Measurements from ENCODE around the gene NEK2. TPM values are rescaled to one million over a fixed set of nuclear protein-coding genes. Genes with fewer than 3 reads are reported as not detected.

The NEK2 gene
- total and polyA plus RNA-seq, 2 of the 13 experiments (the other 11 are each of a cell fraction or from before 2014, with no cell fraction given): 10.9 to 40.8 TPM

DNA sequence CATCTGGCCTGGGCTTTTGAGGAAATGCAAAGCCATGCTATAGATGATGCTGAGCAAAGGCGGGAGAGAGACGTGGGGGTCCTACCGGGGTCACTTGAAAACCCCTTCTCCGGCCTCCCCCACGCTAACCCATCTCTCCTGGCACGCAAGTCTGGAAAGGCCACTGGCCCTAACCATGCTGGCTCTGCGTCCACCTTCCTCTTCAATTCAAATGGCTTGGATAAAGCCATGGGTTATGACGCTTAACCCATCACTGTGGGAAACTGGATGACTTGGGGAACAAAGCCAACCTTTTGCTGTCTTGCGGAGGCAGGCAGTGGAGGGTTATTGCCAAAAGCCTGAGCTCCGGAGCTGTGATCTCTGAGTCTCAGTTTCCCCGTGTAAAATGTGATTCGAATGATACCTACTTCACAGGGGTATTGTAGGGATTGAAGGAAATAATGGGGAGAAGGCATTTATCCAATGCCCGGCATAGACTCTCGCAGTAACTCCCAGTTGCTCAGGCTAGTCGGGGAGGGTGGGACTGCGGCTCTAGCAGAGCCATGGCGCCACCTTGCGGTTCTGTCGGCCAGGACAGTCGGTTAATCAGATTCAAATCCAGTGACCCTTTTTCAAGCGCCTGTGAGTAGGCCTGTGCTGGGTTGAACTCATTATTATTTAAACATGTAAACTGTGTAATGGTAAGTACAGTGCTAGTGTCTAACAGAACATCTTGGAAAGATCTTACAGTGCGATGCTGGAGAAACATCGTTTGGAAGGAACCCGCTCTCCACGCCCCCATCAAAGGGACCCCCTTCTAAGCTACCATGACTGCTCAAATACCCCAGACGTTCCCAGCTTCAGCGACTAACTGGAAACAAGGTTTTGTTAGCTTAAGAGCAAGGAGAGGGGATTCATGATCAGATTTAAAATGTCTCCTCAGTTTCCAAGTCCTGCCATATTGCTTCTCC is 20.3 kb downstream of the NEK2 start (continued):
- TF ChIP-seq SOX13 (IDR thresholded peaks at IDR 0.05): no peak
- TF ChIP-seq SOX13 (CRISPR knock-in tag; conservative IDR thresholded peaks at IDR 0.05 in 1 of 2, IDR thresholded peaks at IDR 0.05 in 1 of 2): peak in 1 of 2 experiments; percentile 31; a peak in 1 of 4 replicates
- no peak for TF ChIP-seq ZSCAN31 (CRISPR knock-in tag; IDR thresholded peaks at IDR 0.05; ENCODE audit: low read depth)
- no peak for TF ChIP-seq SOX5 (CRISPR knock-in tag; IDR thresholded peaks at IDR 0.05; ENCODE audit: borderline replicate concordance)
- TF ChIP-seq MZF1 (CRISPR knock-in tag; IDR thresholded peaks at IDR 0.05; ENCODE audit: borderline replicate concordance): no peak
- no peak for TF ChIP-seq CCDC6 (CRISPR knock-in tag; IDR thresholded peaks at IDR 0.05)
- TF ChIP-seq EZH2 (conservative IDR thresholded peaks at IDR 0.05; ENCODE audit: low read depth, low read length): no peak
- TF ChIP-seq, protein P1, sequence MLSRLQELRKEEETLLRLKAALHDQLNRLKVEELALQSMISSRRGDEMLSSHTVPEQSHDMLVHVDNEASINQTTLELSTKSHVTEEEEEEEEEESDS (CRISPR knock-in tag; IDR thresholded peaks at IDR 0.05; ENCODE audit: borderline replicate concordance): no peak
- TF ChIP-seq, protein P2, sequence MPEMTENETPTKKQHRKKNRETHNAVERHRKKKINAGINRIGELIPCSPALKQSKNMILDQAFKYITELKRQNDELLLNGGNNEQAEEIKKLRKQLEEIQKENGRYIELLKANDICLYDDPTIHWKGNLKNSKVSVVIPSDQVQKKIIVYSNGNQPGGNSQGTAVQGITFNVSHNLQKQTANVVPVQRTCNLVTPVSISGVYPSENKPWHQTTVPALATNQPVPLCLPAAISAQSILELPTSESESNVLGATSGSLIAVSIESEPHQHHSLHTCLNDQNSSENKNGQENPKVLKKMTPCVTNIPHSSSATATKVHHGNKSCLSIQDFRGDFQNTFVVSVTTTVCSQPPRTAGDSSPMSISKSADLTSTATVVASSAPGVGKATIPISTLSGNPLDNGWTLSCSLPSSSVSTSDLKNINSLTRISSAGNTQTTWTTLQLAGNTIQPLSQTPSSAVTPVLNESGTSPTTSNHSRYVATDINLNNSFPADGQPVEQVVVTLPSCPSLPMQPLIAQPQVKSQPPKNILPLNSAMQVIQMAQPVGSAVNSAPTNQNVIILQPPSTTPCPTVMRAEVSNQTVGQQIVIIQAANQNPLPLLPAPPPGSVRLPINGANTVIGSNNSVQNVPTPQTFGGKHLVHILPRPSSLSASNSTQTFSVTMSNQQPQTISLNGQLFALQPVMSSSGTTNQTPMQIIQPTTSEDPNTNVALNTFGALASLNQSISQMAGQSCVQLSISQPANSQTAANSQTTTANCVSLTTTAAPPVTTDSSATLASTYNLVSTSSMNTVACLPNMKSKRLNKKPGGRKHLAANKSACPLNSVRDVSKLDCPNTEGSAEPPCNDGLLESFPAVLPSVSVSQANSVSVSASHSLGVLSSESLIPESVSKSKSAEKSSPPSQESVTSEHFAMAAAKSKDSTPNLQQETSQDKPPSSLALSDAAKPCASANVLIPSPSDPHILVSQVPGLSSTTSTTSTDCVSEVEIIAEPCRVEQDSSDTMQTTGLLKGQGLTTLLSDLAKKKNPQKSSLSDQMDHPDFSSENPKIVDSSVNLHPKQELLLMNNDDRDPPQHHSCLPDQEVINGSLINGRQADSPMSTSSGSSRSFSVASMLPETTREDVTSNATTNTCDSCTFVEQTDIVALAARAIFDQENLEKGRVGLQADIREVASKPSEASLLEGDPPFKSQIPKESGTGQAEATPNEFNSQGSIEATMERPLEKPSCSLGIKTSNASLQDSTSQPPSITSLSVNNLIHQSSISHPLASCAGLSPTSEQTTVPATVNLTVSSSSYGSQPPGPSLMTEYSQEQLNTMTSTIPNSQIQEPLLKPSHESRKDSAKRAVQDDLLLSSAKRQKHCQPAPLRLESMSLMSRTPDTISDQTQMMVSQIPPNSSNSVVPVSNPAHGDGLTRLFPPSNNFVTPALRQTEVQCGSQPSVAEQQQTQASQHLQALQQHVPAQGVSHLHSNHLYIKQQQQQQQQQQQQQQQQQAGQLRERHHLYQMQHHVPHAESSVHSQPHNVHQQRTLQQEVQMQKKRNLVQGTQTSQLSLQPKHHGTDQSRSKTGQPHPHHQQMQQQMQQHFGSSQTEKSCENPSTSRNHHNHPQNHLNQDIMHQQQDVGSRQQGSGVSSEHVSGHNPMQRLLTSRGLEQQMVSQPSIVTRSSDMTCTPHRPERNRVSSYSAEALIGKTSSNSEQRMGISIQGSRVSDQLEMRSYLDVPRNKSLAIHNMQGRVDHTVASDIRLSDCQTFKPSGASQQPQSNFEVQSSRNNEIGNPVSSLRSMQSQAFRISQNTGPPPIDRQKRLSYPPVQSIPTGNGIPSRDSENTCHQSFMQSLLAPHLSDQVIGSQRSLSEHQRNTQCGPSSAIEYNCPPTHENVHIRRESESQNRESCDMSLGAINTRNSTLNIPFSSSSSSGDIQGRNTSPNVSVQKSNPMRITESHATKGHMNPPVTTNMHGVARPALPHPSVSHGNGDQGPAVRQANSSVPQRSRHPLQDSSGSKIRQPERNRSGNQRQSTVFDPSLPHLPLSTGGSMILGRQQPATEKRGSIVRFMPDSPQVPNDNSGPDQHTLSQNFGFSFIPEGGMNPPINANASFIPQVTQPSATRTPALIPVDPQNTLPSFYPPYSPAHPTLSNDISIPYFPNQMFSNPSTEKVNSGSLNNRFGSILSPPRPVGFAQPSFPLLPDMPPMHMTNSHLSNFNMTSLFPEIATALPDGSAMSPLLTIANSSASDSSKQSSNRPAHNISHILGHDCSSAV (CRISPR knock-in tag; IDR thresholded peaks at IDR 0.05; ENCODE audit: borderline replicate concordance): no peak
- TF ChIP-seq, protein P3, sequence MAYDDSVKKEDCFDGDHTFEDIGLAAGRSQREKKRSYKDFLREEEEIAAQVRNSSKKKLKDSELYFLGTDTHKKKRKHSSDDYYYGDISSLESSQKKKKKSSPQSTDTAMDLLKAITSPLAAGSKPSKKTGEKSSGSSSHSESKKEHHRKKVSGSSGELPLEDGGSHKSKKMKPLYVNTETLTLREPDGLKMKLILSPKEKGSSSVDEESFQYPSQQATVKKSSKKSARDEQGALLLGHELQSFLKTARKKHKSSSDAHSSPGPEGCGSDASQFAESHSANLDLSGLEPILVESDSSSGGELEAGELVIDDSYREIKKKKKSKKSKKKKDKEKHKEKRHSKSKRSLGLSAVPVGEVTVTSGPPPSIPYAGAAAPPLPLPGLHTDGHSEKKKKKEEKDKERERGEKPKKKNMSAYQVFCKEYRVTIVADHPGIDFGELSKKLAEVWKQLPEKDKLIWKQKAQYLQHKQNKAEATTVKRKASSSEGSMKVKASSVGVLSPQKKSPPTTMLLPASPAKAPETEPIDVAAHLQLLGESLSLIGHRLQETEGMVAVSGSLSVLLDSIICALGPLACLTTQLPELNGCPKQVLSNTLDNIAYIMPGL (CRISPR knock-in tag; IDR thresholded peaks at IDR 0.05; ENCODE audit: borderline replicate concordance in 1 of 2, low read depth in 1 of 2): peak; percentile 48 to 55; a peak in 1 of 4 replicates
- no peak for TF ChIP-seq NR2F6 (IDR thresholded peaks at IDR 0.05)
- no peak for TF ChIP-seq NR2F6 (CRISPR knock-in tag; IDR thresholded peaks at IDR 0.05)
- no peak for TF ChIP-seq ZNF337 (CRISPR knock-in tag; IDR thresholded peaks at IDR 0.05; ENCODE audit: borderline replicate concordance, low read depth)
- TF ChIP-seq ZNF263 (CRISPR knock-in tag; IDR thresholded peaks at IDR 0.05): no peak
- TF ChIP-seq KAT2B (IDR thresholded peaks at IDR 0.05; ENCODE audit: borderline replicate concordance, low read depth, low read length): no peak
- TF ChIP-seq, protein P4, sequence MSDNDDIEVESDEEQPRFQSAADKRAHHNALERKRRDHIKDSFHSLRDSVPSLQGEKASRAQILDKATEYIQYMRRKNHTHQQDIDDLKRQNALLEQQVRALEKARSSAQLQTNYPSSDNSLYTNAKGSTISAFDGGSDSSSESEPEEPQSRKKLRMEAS (IDR thresholded peaks at IDR 0.05): 0 out of 2 replicates have a peak, but pooled peaks have one; percentile 19
- peak; percentile 55 for TF ChIP-seq GATAD2A (CRISPR knock-in tag; IDR thresholded peaks at IDR 0.05)

All from HepG2 (cell line).